NT2/D1 (cell line): ENCODE results near the gene PGLYRP3.

Experiments
- DNase-seq: peaks from one replicate; pipeline ENCODE4 v3.0.0-alpha.2; 2011; ENCODE audit warnings: low read depth, low spot score
- H3K27me3 ChIP-seq: 2 replicates; pipeline ENCODE4 v1.6.0; 2011; ENCODE audit warnings: mild to moderate bottlenecking; ENCODE audit not compliant: insufficient read length, insufficient read depth
- H3K36me3 ChIP-seq: 2 replicates; pipeline ENCODE4 v1.6.1; 2011; ENCODE audit warnings: mild to moderate bottlenecking, low read length, mixed read lengths; ENCODE audit not compliant: insufficient read depth, insufficient read length
- H3K4me1 ChIP-seq: 2 replicates; pipeline ENCODE4 v1.5.1; 2011; ENCODE audit not compliant: insufficient read depth, insufficient read length
- H3K4me3 ChIP-seq: 2 replicates; pipeline ENCODE4 v1.5.1; 2011; ENCODE audit warnings: low read depth; ENCODE audit not compliant: insufficient read length
- H3K9ac ChIP-seq: 2 replicates; pipeline ENCODE4 v1.6.0; 2011; ENCODE audit warnings: low read depth; ENCODE audit not compliant: insufficient read length
- H3K9me3 ChIP-seq: 2 replicates; pipeline ENCODE4 v1.5.1; 2011; ENCODE audit warnings: mild to moderate bottlenecking, low read length; ENCODE audit not compliant: insufficient read depth
- SUZ12 ChIP-seq: IDR thresholded peaks from 2 replicates; pipeline ENCODE4 v1.6.1; 2011; ENCODE audit not compliant: insufficient read length, insufficient read depth; ENCODE audit errors: extremely low read depth
- YY1 ChIP-seq: IDR thresholded peaks from 2 replicates; pipeline ENCODE4 v1.6.1; 2011; ENCODE audit not compliant: insufficient read length, insufficient read depth
- ZNF274 ChIP-seq: IDR thresholded peaks from 2 replicates; pipeline ENCODE4 v1.6.1; 2011; ENCODE audit warnings: mild to moderate bottlenecking, low read depth, low read length

The PGLYRP3 gene

DNA sequence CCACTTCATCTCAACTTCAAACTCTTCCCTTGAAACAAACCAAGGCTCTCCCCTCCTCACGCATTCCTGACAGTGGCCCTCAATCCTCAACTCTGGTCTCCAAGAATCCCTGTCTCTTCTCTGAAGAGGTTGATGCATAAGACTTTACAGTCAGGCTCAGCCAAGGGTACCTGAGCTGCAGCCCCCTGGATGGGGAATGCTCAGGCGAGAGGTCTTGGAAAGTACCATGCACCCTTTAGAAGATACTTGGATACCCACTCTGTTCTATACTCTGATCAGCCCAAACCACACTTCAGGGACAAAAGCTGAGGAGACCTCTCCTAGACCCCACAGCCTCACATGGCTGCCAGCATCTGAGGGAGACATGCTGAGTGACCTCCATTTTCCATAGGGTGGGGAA, 536 bp upstream of the PGLYRP3 start:
- Histone ChIP-seq H3K27me3 (no peaks in the 10 kb centered on the region), H3K36me3 (no peaks in the 10 kb centered on the region), H3K4me1 (no peaks in the 10 kb centered on the region), H3K9ac (no peak overlapping the region), H3K4me3 (no peak overlapping the region), H3K9me3 (no peaks in the 10 kb centered on the region)
- TF ChIP-seq ZNF274 (no peak), YY1 (no peak), SUZ12 (no peak)
- DNase-seq, result no peak

DNA sequence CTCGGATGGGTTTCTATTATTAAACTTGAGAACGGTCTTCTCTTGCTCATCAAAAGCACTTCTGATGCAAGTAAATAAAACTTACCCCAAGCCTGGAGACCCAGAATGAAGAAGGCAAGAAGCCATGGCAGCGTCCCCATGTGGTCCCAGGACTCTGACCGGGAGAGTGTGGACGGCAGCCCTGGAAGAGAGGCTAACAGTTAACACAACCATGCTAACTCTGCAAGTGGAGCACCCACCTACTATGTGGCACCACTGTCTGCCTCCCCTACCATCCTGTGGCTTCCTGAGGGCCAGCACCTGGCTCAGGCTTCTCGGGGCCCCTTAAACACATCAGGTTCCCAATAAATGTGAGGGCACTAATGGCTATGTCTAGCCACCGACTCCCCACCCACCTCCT, 2.2 kb downstream of the PGLYRP3 start:
- no peak for TF ChIP-seq ZNF274
- TF ChIP-seq YY1, result no peak
- TF ChIP-seq SUZ12, result no peak
- no peak for DNase-seq
- Histone ChIP-seq H3K4me3 (no peak overlapping the region), H3K9me3 (no peaks in the 10 kb centered on the region), H3K36me3 (no peaks in the 10 kb centered on the region), H3K9ac (no peak overlapping the region), H3K27me3 (no peaks in the 10 kb centered on the region), H3K4me1 (peaks cover 5% of the 10 kb centered on the region)

DNA sequence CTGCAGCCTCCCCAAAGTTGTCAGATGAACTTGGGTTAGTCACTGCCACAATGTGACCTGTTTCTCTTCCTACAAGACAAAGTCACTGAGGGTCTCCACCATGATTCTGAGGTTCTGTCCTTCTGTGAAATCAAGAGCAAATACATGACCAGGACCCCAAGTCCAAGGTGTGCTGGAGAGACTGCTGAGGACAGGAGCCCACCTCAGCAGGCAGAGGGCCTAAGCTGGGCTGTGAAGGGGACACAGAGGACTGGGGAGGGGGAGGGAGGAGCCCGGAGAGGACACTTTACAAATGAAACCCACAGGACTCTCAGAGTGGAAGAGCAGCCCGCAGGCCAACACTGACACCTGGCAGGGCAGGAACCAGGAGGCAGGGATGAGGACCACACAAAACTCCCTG, 3.3 kb downstream of the PGLYRP3 start:
- H3K9me3 ChIP-seq, result no peaks in the 10 kb centered on the region
- H3K4me1 ChIP-seq, result peaks cover 5% of the 10 kb centered on the region
- DNase-seq, result no peak
- H3K27me3 ChIP-seq, result no peaks in the 10 kb centered on the region
- H3K36me3 ChIP-seq, result no peaks in the 10 kb centered on the region
- TF ChIP-seq SUZ12, result no peak
- no peak for TF ChIP-seq YY1
- TF ChIP-seq ZNF274, result no peak
- H3K9ac ChIP-seq, result no peak overlapping the region
- no peak overlapping the region for H3K4me3 ChIP-seq

DNA sequence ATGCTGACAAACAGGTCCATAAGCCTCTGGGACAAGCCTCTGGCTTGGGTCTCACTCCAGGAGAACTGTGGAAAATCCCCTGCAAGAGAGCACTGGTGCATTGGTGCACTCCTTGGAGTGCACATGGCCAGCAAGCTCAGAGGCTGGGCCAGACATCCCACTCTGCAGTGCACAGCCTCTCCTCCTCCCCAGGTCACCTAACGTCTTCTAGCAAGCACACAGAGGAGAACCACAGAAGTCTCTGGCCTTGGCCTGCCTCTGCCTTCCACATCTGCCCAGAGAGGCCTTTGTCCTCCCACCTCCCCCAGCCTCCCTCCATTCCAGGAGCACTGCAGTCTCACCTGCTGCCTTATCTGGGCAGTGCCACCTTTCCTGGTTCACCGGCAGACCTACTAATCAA, 4.2 kb downstream of the PGLYRP3 start:
- no peak overlapping the region for H3K4me3 ChIP-seq
- DNase-seq, result no peak
- H3K27me3 ChIP-seq, result no peaks in the 10 kb centered on the region
- H3K9ac ChIP-seq, result no peak overlapping the region
- H3K4me1 ChIP-seq, result peaks cover 5% of the 10 kb centered on the region
- H3K36me3 ChIP-seq, result no peaks in the 10 kb centered on the region
- H3K9me3 ChIP-seq, result no peaks in the 10 kb centered on the region
- TF ChIP-seq YY1 (no peak), ZNF274 (no peak), SUZ12 (no peak)

DNA sequence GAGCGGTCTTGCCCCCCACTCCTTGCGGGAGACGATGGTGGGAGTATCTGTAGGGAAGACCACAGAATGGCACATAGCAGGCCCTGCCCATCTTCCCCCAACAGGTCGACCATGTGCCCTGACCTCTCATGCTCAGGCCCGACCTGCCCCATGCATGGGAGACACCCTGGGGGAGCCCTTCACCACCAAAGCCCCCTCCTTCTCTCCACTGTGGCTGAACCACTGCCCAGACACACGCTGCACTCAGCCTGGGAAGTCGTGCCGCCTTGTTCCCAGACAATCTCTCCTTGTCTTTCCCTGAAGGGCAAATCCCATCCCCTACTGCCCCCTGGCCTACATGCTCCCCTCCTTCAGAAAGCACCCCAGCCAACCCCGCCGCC, 5.5 kb downstream of the PGLYRP3 start:
- H3K27me3 ChIP-seq, result no peaks in the 10 kb centered on the region
- no peak for DNase-seq
- no peaks in the 10 kb centered on the region for H3K9me3 ChIP-seq
- no peak for TF ChIP-seq ZNF274
- TF ChIP-seq SUZ12, result no peak
- TF ChIP-seq YY1, result no peak
- no peak overlapping the region for H3K9ac ChIP-seq
- peaks cover 5% of the 10 kb centered on the region for H3K4me1 ChIP-seq
- H3K4me3 ChIP-seq, result no peak overlapping the region
- no peaks in the 10 kb centered on the region for H3K36me3 ChIP-seq

DNA sequence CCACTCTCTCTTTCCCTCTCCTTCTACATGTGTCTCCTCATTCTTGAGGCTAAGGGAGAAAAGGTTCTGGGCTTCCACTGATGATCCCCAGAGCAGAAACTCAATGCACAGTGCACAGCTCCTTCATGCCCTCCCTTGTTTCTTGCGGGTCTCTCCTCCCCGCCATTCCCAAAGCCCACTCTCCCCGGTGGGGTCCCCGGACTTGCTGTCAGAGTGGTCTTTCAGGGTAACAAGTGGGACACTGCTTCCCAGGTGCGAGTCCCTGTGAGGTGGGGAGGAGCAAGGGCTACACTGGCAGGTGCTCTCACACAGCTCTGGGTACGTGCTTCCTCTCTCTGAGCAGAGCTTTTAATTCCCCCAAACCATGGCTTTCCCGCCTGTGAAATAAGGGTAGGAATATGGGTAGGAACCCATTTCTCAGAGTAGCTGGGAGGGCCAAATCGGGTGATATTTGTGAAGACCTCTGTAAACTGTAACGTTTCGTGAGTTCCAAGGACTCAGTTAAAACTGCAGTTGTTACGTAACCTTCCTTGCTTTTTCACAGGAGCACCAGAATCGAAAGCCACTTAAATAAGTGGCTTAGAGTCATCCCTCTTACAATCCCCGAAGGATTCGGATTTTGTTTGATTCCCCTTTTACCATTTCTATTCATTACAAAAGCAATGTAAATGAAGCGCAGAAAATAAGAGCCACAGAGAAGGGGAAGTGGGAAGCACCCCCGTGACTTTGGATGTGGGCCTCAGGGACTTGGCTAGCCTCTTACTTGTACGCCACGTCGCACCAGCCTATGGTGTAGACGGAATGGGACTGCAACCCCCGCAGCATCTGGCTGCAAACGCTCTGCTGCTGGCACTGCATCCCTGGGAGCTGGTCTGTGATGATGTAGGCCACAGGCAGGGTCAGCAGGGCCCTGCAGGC, 6.2 kb downstream of the PGLYRP3 start:
- H3K36me3 ChIP-seq, result no peaks in the 10 kb centered on the region
- no peaks in the 10 kb centered on the region for H3K9me3 ChIP-seq
- peaks cover 5% of the 10 kb centered on the region for H3K4me1 ChIP-seq
- H3K9ac ChIP-seq, result no peak overlapping the region
- DNase-seq, result no peak
- TF ChIP-seq SUZ12, result no peak
- no peak for TF ChIP-seq ZNF274
- TF ChIP-seq YY1, result no peak
- no peak overlapping the region for H3K4me3 ChIP-seq
- no peaks in the 10 kb centered on the region for H3K27me3 ChIP-seq

DNA sequence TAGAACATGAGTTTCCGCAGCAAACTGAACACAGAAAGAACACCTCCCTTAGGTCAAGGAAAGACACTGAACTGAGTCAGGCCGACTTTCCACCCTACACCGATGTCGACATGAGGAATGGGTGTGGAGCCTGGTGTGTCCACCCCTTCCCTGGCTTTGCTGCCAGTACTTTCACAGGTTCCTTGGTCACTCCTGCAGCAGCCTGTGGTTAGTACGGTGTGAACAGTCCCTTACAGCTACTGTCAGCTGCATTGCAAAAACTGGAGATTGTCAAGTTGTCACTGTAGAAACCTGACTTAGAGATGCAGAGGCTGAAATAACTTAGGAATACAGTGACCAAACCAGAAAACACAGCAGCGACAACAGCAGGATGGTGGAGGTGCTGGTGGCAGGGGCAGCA, 7.1 kb downstream of the PGLYRP3 start:
- Histone ChIP-seq H3K9me3 (no peaks in the 10 kb centered on the region), H3K36me3 (no peaks in the 10 kb centered on the region), H3K4me3 (no peak overlapping the region), H3K4me1 (peaks cover 5% of the 10 kb centered on the region), H3K27me3 (no peaks in the 10 kb centered on the region), H3K9ac (no peak overlapping the region)
- no peak for DNase-seq
- no peak for TF ChIP-seq YY1
- no peak for TF ChIP-seq ZNF274
- TF ChIP-seq SUZ12, result no peak
